GM23248 (cell line): Measurements from ENCODE around the gene ABCA2.

Source experiments
- EZH2 ChIP-seq: fragments of 200-600 bp; sonication (generic); IDR thresholded peaks from 2 replicates; pipeline ENCODE4 v1.6.1; 2018; ENCODE audit warnings: antibody characterized with exemption, mild to moderate bottlenecking; ENCODE audit not compliant: insufficient read depth, poor library complexity, severe bottlenecking
- EZH2phosphoT487 ChIP-seq: fragments of 200-600 bp; sonication (generic); IDR thresholded peaks from 2 replicates; pipeline ENCODE4 v1.6.1; 2018; ENCODE audit warnings: antibody characterized with exemption, moderate library complexity, mild to moderate bottlenecking, low read depth; ENCODE audit not compliant: insufficient read depth

DNA sequence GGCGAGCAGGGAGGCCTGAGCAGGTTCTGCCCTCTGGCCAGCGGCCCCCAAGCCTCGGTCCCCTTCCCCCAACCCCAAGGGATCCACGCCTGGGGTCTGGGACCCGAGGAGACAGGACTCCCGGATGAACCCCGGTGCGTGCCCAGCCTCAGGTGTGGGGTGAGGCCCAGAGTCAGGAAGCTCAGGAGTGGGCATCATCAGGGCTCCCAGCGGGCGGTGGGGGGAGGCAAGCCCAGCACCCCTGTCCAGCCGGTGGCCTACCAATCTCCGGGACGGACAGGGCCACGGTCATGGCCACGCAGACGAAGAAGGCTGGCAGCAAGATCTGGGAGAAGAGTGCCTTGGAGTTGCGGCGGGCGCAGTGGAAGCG, 14.5 kb downstream of the ABCA2 start:
- TF ChIP-seq EZH2phosphoT487 (no peak), EZH2 (no peak)
